CMK (cell line): Measurements from ENCODE around the gene TBC1D2B.

ENCODE experiments used
- DNase-seq: peaks from one replicate; pipeline ENCODE4 v3.0.0-alpha.2; 2010; ENCODE audit warnings: low read depth

The TBC1D2B gene

DNA sequence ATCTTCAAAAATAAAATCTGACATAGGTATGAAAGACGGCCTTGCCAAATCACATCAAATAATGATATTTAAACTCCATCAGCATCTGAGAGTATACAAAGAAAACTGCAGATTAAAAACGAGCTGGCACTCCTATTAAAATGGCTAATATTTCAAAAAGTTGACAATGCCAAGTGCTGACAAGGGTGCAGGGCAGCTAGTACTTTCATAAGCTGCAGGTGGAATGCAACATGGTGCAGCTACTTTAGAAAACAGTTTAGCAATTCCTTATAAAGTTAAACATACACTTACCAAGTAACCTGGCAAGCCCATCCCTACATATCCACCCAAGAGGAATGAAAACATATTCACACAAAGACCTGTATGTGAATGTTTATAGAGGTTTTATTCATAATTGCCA is 23.0 kb downstream of the TBC1D2B start:
- DNase-seq, result no peak

GRCh38 chr15:78052545-78052944 is 25.0 kb downstream of the TBC1D2B start:
- DNase-seq, result no peak

DNA sequence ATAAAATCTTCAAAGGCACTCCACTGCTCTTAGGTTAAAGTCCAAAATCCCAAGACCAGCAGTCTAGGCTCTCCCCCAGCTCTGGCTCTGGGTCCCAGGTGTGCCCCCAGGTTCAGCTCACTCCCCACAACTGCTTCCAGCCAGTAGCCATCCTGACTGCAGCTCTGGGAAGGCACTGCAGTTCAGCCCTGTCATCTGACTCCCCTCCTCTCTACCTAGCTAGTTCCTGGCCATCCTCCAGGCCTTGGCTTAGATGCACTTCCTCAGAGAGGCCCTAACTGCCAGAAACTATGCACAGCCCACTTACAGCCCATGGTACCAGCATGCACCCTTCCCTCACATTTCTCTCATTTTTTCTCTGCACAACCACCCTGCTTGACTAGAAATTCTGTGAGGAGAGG is 25.5 kb downstream of the TBC1D2B start:
- no peak for DNase-seq

DNA sequence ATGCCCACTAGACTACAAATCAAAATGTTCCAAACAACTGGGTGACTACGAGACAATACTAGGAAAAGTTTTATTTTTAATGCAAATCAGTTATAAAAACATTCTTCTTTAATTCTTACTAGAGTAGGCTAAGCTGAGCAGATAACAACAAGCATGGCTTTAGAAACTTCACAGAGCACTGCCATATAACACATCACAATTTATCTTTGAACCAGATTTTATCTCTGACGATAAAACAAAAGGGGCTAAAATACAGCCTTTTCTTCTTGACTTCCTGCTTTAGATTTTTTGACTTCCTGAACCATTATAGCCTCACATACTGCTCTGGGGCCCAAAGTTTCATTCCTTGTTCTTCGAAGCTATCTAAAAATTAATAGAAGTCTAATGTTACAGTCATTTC is 25.9 kb downstream of the TBC1D2B start:
- DNase-seq, result no peak

GRCh38 chr15:78050826-78051225 is 26.7 kb downstream of the TBC1D2B start:
- DNase-seq, result no peak

DNA sequence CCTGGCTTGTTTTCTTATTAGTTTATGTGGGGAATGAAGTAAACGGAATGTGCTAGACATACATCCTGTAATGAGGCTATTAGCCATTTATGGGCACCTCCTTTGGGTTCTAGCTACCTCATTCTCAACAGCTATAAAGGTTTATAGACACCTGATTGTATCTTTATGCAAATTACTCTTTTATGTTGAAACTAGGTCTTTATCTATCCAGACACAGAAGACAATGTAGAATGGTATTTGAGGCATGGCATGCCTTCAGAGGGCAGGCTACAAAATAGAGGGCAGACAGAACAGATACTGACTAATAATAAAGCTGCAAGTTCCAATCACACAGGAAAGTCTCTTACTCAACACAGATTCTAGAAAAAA is 27.1 kb downstream of the TBC1D2B start:
- no peak for DNase-seq

DNA sequence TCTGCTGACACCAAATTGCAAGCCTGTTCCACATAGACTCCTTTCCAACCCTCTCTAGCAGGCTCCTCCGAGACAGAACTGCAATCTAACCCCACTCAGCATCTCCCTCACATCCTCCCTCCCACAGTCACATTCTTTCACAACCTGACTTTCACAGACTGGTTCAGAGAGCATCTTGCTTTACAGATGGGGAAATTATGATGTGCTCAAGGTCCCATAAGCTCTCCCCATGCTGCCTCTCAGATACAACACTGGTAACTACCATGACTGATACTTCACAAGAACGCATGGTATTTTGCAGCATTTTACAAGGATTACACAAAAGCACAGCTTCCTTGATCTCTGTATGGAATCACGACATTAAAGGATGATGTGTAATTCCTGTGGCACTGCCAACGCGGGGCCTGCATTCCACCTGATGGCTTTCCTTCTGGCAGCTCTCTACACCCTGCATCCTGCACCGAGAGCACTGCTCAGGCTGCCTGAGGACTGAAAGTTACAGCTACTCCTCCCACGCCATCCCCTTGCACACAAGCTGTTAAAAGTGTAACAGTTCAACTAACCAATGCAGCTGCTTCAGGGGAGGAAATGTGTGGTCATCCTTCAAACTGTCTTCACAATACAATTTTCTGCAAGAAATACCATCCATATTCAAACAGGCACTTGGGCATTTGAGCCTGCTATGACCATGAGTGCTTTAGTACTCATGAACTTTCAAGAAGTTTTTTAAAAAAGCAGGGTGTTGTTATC is 27.6 kb downstream of the TBC1D2B start:
- DNase-seq, result no peak

- DNase-seq, result no peak
Measured at GRCh38 chr15:78048628-78048920, 28.9 kb downstream of the TBC1D2B start.

- no peak for DNase-seq
Measured at GRCh38 chr15:78047761-78048627, 29.5 kb downstream of the TBC1D2B start.

GRCh38 chr15:78046796-78047341 is 30.6 kb downstream of the TBC1D2B start:
- DNase-seq, result no peak

DNA sequence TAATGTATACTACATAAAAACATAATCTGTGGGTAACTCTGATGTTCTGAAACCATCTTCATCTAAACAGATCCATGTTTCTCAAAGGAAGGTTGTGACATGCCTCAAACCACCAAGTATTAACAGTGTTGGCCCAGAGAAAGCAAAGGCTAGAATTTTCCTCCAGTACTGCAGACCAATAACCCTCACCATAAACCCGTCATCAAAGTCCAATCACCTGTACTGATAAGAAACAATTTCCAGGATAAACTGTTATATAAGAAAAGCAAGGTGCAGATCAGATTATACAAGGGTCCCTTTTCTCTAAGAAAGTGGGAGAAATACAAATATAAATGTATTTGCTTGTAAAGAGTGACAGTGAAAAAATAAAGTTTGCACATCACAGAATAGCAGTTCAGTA is 32.3 kb downstream of the TBC1D2B start:
- no peak for DNase-seq

- DNase-seq, result no peak
Measured at GRCh38 chr15:78044407-78045155, 32.9 kb downstream of the TBC1D2B start.

- no peak for DNase-seq
Measured at GRCh38 chr15:78041946-78042345, 35.6 kb downstream of the TBC1D2B start.

DNA sequence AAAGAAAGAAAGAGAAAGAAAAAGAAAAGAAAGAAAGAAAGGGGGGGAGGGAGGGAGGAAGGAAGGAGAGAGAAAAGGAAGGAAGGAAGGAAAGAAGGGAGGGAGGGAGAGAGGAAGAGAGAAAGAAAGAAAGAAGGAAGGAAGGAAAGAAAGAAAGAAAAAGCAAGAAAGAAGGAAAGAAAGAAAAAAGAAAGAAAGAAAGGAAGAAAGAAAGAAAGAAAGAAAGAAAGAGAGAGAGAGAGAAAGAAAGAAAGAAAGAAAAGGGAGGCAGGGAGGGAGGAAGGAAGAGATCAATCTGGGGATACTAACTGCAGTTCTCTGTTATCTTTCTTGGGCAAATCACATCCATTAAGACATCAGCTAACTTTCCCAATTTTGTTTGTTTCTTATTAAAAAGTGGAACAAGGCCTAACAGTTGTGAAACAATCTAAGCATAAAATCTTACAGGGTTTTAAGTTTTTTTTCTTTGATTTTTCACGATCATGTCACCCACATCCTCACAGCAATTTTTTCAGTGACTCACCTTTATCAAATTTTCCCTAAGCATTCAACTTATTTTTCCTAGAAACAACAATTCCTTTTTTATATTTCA is 36.8 kb downstream of the TBC1D2B start:
- DNase-seq, result no peak

DNA sequence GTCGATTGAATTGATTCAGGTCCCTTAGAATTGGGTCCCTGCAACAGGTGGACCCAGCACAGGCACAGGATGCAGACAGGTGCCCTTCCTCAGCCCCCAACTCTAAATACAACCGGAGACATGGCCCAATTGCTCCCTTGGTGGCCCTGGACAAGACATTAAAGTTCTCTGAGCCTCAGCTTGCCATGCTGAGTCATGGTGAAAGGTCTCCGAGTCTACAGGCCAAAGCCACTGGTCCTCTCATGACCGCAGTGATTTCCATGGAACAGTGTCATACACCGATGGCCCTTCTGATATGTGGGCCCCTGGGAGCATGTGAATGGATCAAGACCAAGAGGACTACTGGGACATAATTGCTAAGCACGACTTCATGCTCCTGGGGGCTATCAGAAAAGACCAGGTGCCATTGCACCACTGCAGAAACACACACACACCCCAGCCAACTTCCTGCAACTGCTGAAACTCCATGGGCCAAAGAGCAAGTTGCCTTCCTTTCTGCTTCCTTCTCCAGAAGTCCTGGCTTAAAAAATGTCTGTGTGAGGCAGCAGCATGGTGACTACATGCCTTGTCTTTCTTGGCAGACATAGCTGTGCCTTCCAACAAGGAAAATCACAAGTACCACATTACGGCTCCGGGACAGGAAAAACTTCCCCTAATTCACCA is 38.8 kb downstream of the TBC1D2B start:
- no peak for DNase-seq

GRCh38 chr15:78037779-78038305 is 39.7 kb downstream of the TBC1D2B start:
- no peak for DNase-seq

- DNase-seq, result no peak
Measured at GRCh38 chr15:78037328-78037727, 40.2 kb downstream of the TBC1D2B start.

DNA sequence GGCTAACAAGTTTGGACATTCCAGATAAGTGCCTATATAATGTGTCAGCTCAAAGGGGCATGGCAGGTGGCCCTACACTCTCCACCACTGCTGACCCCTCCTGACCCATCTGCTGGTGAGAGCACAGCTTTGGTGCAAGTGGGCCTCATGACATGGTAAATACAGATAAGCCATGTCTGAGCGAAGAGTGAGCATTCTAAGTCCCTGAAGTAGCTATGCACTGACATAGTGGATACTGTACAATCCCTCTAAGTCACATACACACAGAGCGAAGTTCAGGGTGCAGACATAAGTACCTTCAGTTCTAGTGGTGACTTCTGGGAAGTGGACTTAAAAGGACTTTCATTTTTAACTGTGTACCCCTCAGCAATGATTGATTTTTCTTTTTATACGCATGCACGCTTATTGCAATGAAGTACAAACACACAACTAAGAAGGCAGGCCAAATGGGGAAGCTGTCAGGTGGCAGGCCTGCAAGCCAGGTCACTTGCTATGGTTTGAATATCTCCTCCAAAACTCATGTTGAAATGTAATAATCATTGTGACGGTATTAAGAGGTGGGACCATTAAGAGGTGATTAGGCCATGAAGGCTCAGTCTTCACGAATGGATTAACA is 41.5 kb downstream of the TBC1D2B start:
- DNase-seq, result no peak

GRCh38 chr15:78035321-78035751 is 42.2 kb downstream of the TBC1D2B start:
- no peak for DNase-seq

DNA sequence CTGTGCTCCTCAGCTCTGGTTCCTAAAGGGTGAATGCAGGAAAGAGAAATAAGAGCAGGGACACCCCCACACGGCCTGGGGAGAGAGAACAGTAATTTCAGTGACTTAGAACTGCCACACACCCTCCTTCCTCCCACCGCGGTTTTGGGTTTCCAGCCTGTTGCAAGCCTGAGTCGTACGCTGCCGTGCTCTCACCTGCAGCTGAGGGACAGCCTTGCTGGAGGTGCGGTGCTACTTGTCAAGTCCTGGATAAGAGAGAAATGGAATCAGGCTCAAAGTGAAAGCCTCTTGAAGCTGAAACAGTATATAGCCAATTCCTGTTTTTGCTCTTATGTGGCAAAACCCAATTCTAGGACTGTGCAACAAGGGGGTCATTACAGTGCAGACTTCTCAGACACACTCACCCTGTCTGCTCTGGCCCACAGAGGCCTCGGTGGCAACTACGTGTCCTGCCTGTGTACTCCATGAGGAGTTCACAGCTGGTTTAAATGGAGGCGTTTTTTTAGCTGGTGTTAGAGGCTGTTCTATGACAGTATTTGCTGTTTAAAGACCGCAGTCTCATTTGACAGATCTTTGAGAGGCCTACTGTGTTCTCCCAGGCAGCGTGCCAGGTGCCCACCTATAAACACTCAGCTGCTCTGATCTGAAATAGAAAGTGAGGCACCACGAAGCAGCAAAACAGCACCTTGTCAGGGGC is 42.9 kb downstream of the TBC1D2B start:
- no peak for DNase-seq
